WTC11 (cell line): ENCODE measurements around the gene TMEM167A.

Source experiments
- TEAD4 ChIP-seq: sonication (generic); formaldehyde crosslinking; IDR thresholded peaks from 2 replicates; pipeline ENCODE4 v1.8.0; 2022; ENCODE audit warnings: mild to moderate bottlenecking, missing genetic modification reagents
- TF ChIP-seq, protein P1 (sequence below): fragments of 200-600 bp; IDR thresholded peaks from 2 replicates; pipeline ENCODE4 v1.8.0; 2022; ENCODE audit warnings: antibody characterized with exemption
- TF ChIP-seq, protein P2 (sequence below): sonication (generic); formaldehyde crosslinking; IDR thresholded peaks from 2 replicates; pipeline ENCODE4 v1.8.1; 2023; ENCODE audit warnings: mild to moderate bottlenecking, missing genetic modification reagents, moderate library complexity

GRCh38 chr5:83034528-83035207 is 42.5 kb downstream of the TMEM167A start:
- TF ChIP-seq, protein P1, sequence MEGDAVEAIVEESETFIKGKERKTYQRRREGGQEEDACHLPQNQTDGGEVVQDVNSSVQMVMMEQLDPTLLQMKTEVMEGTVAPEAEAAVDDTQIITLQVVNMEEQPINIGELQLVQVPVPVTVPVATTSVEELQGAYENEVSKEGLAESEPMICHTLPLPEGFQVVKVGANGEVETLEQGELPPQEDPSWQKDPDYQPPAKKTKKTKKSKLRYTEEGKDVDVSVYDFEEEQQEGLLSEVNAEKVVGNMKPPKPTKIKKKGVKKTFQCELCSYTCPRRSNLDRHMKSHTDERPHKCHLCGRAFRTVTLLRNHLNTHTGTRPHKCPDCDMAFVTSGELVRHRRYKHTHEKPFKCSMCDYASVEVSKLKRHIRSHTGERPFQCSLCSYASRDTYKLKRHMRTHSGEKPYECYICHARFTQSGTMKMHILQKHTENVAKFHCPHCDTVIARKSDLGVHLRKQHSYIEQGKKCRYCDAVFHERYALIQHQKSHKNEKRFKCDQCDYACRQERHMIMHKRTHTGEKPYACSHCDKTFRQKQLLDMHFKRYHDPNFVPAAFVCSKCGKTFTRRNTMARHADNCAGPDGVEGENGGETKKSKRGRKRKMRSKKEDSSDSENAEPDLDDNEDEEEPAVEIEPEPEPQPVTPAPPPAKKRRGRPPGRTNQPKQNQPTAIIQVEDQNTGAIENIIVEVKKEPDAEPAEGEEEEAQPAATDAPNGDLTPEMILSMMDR: no peak
- TF ChIP-seq, protein P2, sequence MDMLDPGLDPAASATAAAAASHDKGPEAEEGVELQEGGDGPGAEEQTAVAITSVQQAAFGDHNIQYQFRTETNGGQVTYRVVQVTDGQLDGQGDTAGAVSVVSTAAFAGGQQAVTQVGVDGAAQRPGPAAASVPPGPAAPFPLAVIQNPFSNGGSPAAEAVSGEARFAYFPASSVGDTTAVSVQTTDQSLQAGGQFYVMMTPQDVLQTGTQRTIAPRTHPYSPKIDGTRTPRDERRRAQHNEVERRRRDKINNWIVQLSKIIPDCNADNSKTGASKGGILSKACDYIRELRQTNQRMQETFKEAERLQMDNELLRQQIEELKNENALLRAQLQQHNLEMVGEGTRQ: no peak
- TF ChIP-seq TEAD4 (CRISPR knock-in tag): no peak
